GM10266 (cell line): Measurements from ENCODE around the gene PRSS8.
A peak's percentile ranks its signal among the peaks of the same experiment; 100 is the strongest.
"Not testable (repeated sequence)": the region's sequence is repeated elsewhere in the genome, so short reads cannot be mapped to it uniquely, and the experiment has no call there.

Experiments used
- DNase-seq: peaks from one replicate; pipeline ENCODE4 v3.0.0; 2012; ENCODE audit errors: extremely low spot score
- TF ChIP-seq, protein P1 (sequence below): IDR thresholded peaks from 2 replicates; pipeline ENCODE4 v1.5.1; 2012; ENCODE audit warnings: mild to moderate bottlenecking, low read depth; ENCODE audit not compliant: control insufficient read depth, insufficient read depth; ENCODE audit errors: missing control alignments

PRSS8 gene

DNA sequence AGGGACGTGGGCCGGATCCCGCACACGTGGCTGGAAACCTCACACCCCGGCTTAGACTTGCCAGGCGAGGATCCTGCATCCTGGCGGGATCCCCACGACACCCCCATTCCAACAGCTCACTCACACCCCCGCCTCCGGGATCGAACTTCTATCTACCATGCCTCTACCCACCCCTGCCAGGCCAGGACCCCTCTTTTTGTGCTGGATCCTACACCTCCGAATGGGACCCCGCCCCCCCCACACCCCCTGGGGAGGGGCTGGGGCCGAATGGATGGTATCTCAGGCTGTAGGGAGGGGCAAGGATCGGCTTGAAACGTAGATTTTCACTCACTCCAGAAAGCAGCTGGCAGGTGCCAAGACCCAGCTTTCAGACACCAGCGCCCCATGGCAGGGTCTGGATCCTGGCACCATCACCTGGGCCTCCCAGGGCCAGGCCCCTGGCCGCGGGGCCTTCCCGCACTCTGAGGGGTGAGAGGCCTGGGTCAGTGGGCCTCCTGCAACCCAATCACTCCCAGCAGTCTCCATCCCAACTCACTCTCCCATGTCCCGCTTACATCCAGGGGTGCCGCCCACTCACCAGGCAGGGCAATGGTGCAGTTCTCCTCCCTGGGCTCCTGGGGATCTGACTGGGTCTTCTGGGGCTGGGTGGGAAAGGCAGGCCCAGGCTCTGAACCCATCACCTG lies 7.6 kb upstream of the PRSS8 start:
- TF ChIP-seq, protein P1, sequence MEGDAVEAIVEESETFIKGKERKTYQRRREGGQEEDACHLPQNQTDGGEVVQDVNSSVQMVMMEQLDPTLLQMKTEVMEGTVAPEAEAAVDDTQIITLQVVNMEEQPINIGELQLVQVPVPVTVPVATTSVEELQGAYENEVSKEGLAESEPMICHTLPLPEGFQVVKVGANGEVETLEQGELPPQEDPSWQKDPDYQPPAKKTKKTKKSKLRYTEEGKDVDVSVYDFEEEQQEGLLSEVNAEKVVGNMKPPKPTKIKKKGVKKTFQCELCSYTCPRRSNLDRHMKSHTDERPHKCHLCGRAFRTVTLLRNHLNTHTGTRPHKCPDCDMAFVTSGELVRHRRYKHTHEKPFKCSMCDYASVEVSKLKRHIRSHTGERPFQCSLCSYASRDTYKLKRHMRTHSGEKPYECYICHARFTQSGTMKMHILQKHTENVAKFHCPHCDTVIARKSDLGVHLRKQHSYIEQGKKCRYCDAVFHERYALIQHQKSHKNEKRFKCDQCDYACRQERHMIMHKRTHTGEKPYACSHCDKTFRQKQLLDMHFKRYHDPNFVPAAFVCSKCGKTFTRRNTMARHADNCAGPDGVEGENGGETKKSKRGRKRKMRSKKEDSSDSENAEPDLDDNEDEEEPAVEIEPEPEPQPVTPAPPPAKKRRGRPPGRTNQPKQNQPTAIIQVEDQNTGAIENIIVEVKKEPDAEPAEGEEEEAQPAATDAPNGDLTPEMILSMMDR: no peak
- no peak for DNase-seq

DNA sequence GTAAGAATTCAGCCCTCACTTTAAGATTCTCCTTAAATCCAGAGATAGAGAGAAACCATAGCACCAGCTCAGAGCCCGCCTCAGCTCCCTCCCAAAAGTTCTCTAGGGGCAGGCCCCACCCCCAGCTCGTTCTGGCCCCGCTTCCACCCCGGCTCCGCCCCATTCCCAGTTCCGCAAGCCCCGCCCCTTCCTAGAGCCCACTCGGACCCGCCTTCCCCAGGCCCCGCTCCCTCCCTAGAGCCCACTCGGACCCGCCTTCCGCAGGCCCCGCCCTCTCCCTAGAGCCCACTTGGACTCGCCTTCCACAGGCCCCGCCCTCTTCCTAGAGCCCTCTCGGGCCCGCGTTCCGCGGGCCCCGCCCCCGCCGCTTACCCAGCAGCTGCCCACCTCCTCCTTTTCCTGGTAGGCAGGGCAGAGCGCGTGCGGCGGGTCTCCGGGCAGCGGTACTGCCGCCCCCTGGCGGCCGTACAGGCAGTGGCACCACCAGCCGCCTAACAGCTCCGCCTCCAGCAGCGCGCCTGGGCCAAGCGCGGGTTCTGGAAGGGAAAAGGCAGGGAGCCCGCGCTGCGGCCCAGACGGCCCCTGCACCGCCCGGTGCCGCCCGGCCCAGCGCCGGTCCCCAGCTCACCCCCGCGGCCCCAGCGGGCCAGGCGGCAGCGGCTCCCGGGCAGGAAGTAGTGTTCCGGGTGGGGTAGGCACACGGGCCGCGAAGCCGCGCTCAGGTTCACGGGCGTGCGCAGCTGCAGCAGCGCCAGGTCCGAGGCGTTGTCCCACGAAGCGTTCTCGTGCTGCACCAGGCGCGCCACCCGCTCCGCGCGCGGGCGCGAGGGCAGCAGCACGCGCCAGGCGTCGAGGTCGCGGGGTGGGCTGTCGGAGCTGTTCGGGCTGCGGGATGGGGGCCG lies 6.8 kb upstream of the PRSS8 start:
- TF ChIP-seq, protein P1: peak; percentile 95
- peak; percentile 100 for DNase-seq

DNA sequence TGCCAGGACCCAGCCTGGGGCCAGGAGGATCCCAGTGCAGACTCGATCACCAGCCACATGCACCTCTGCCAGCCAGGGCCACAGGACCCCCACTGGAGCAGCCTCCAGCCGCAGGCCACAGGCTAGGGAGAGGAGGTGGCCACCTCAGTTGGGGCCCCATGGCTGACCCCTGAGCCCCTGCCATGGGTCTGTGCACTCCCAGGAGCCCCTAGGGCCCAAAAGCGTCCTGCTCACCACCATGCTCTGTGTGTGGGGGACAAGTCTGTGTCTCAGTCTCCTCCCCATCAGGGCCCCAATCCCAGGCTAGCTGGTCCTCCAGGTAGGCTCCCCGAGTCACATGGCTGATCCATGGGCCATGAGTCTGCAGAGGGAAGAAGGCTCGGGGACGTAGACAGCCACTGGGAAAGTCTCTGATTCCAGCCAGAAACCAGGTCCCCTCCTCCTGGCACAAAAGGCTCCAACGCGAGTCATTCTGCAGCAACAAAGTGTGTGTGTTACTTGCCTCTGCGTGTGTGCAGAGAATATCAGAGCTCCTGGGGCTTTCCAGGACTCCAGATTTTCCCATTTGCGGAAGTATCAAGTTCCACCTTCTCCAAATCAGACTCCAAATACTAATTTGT lies 6.1 kb upstream of the PRSS8 start:
- TF ChIP-seq, protein P1: no peak
- no peak for DNase-seq

DNA sequence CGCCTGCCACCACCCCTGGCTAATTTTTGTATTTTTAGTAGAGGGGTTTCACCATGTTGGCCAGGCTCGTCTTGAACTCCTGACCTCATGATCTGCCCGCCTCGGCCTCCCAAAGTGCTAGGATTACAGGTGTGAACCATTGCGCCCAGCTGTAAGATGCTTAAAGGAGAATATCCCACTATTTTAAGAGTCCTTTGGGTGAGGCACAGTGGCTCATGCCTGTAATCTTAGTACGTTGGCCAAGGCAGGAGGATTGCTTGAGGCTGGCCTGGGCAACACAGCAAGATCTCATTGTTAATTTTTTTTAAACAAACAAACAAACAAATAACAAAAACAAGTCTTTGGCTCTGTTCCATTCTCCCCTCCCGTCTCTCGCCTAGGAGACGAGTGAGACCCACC lies 5.5 kb upstream of the PRSS8 start:
- DNase-seq: not testable (repeated sequence)

DNA sequence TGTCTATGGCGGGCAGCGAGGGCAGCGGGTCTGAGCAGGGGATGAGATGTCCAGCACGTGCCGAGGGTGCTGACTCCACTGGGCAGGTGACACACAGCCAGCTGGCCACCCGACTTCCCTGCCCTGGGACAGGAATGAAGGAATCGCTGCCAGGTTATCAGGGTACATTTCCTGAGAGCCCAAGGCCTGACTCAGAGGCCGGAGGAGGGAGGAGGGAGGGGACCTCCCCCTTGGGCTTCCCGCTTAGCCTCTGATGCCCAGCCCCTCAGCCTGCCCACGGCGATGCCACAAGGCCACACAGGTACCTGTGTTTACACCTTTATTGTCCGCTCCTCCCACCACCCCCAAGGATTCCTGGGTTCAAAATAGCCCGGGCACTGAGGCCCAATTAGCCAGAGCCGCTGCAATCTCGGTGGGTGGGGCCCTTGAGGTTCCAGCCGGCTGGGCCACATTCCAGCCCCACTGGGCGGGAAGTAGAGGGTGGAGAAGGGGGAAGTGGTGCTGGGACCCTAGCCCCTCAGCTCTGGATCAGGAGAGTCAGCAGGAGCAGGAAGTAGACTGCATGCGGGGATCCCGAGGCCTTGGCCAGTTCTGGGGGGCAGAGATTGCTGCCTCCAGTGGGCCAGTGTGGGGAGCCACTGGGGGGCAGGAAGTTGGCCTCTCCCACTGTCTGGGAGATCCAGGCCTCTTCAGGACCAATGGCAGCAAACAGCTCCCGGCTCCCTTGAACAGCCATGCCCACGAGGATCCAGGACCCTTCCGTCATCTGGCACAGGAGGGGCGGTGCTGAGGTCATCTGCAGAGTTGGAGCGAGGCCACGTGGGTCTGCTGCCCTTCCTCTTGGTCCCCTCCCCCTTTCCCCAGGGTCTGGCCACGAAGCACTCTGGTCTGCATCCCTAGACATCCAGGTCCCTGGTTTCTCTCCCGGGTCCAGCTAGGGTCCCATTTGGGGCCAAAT lies 3.4 kb upstream of the PRSS8 start:
- DNase-seq: no peak
- TF ChIP-seq, protein P1: no peak

DNA sequence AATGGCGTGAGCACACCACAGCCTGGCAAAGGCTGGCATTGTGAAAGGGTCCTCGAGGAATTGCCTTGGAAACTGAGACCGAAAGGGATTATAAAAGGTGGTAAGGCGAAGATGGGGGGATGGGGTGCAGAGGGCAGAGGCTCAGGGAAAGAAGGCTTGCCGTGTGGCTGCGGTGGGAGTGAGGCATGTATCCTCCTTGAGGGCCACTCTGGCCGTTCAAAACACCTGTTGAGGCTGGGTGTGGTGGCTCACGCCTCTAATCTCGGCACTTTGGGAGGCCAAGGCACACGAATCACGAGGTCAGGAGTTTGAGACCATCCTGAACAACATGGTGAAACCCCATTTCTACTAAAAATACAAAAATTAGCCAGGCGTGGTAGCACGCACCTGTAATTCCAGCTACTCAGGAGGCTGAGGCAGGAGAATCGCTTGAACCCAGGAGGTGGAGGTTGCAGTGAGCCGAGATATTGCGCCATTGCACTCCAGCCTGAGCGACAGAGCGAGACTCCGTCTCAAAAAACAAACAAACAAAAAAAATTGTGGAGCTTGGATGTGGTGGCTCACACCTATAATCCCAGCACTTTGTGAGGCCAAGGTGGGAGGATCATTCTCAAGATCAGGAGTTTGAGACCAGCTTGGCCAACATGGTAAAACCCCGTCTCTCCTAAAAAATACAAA lies 1.4 kb upstream of the PRSS8 start:
- not testable (repeated sequence) for DNase-seq

DNA sequence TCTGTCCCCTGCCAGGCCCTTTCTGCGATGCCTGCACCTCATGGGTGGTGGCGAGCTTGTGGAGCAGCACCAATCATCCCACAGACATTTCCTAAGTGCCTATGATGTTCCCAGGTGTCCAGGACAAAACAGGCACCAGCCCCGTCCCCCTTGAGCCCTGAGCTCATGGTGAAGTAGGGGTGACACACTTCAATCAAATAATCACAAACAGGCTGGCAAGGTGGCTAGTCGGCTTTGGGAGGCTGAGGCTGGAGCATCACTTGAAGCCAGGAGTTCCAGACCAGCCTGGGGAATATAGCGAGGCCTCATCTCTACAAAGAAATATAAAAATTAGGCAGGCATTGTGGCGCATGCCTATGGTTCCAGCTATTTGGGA lies 748 bp upstream of the PRSS8 start:
- TF ChIP-seq, protein P1: no peak
- DNase-seq: no peak
